Body of pancreas (tissue), 4 donors: ENCODE data around the gene KCNAB1. TPM values are rescaled to one million over a fixed set of nuclear protein-coding genes. Genes with fewer than 3 reads are reported as not detected.
A peak's percentile ranks its signal among the peaks of the same experiment; 100 is the strongest.

Experiments
- ATAC-seq: fragments of 150-250 bp; one replicate; pipeline ENCODE4 v1.9.1; 2016
- DNase-seq, 4 donors: peaks; one replicate each; pipeline ENCODE4 v3.0.0-alpha.2; 2019
- H3K27ac ChIP-seq, 4 donors: fragments of 200-600 bp; sonication (generic); 1 replicate in 3 of 4; 2 replicates in 1 of 4; pipeline versions ENCODE4 v1.5.1 to v1.6.1; 2016 to 2019; ENCODE audit warnings: mild to moderate bottlenecking in 1 of 4, mixed read lengths in 1 of 4, moderate library complexity in 1 of 4
- H3K27me3 ChIP-seq, 2 donors: fragments of 200-600 bp; sonication (generic); one replicate each; pipeline ENCODE4 v1.6.0; 2016; ENCODE audit warnings: mild to moderate bottlenecking in 1 of 2
- H3K36me3 ChIP-seq, 2 donors: fragments of 200-600 bp; sonication (generic); replicated peaks in 1 of 2; 2 replicates each; pipeline ENCODE4 v1.5.1; 2016; ENCODE audit warnings: low read depth in 2 of 2; ENCODE audit not compliant: insufficient read depth in 1 of 2
- H3K4me1 ChIP-seq: fragments of 200-600 bp; sonication (generic); one replicate; pipeline ENCODE4 v1.6.0; 2016
- H3K4me3 ChIP-seq, 2 donors: fragments of 200-600 bp; sonication (generic); 1 replicate in 1 of 2; 2 replicates in 1 of 2; pipeline ENCODE4 v1.5.1; 2016 to 2019
- H3K9me3 ChIP-seq, 3 donors: fragments of 200-600 bp; sonication (generic); 1 replicate in 2 of 3; 2 replicates in 1 of 3; pipeline ENCODE4 v1.5.1; 2016
- POLR2A ChIP-seq, 3 donors: fragments of 450-650 bp; IDR thresholded peaks; one replicate each; pipeline ENCODE4 v1.6.1; 2016; ENCODE audit warnings: antibody characterized with exemption in 3 of 3, mild to moderate bottlenecking in 2 of 3
- whole genome bisulfite sequencing, 2 donors: methylation state at CpG; one replicate each; pipeline ENCODE4 v1.1.5; 2017; 5-methylcytosine and 5-hydroxymethylcytosine counted together
- intact Hi-C: fragments of 100-400 bp; cut with DNase I; formaldehyde crosslinking; loops from one replicate; pipeline ENCODE4 v1.15.1; 2023
- total RNA-seq, 2 donors: library from RNA; depleted of rRNA; stranded (reverse); fragments of >200 nt; gene quantifications; one replicate each; pipeline ENCODE4 v1.1.0, GENCODE V29; 2016
- TF ChIP-seq, protein P1 (sequence below), 7 experiments: fragments of 450-650 bp in 4 of 7; fragments of 200-600 bp in 3 of 7; sonication (generic) in 3 of 7; IDR thresholded peaks; one replicate each; pipeline ENCODE4 v1.5.1; 2016 to 2019; ENCODE audit warnings: antibody characterized with exemption in 7 of 7

The KCNAB1 gene
- total RNA-seq, 2 donors from 2014 or later = 5.2 to 5.3 TPM

DNA sequence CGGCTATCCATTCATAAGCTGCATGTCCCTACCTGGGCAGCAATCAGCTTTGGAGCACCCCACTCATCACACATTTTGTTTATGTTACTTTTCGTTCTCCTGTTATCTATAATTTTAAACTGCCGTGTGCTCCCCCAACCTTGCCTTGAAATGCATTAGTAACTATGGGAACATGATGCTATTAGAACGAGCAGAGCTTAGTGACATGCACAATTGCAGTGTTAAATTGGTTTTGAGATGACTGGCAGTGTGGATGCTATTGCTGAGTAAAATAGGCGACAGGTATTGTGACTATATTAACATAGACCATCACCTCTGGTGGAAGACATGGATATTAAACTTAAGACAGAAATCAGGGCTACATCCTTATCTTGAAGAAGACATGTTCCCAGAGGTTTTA is 191.6 kb downstream of the KCNAB1 start:
- ATAC-seq = no peak
- Histone ChIP-seq H3K27me3 (no peaks in the 10 kb centered on the region), H3K36me3 (no peaks in the 10 kb centered on the region), H3K4me3 (no peak overlapping the region), H3K9me3 (no peaks in the 10 kb centered on the region), H3K27ac (no peak overlapping the region), H3K4me1 (no peaks in the 10 kb centered on the region)
- peak in 1 of 4 donors; percentile 7 for DNase-seq
- WGBS, 2 donors = 50 to 68% methylated on average over 5 of the region's 5 CpGs
- intact Hi-C loops = no loop called here
- TF ChIP-seq POLR2A (IDR thresholded peaks at IDR 0.05) = no peak
- TF ChIP-seq, protein P1, sequence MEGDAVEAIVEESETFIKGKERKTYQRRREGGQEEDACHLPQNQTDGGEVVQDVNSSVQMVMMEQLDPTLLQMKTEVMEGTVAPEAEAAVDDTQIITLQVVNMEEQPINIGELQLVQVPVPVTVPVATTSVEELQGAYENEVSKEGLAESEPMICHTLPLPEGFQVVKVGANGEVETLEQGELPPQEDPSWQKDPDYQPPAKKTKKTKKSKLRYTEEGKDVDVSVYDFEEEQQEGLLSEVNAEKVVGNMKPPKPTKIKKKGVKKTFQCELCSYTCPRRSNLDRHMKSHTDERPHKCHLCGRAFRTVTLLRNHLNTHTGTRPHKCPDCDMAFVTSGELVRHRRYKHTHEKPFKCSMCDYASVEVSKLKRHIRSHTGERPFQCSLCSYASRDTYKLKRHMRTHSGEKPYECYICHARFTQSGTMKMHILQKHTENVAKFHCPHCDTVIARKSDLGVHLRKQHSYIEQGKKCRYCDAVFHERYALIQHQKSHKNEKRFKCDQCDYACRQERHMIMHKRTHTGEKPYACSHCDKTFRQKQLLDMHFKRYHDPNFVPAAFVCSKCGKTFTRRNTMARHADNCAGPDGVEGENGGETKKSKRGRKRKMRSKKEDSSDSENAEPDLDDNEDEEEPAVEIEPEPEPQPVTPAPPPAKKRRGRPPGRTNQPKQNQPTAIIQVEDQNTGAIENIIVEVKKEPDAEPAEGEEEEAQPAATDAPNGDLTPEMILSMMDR (IDR thresholded peaks at IDR 0.05) = no peak

DNA sequence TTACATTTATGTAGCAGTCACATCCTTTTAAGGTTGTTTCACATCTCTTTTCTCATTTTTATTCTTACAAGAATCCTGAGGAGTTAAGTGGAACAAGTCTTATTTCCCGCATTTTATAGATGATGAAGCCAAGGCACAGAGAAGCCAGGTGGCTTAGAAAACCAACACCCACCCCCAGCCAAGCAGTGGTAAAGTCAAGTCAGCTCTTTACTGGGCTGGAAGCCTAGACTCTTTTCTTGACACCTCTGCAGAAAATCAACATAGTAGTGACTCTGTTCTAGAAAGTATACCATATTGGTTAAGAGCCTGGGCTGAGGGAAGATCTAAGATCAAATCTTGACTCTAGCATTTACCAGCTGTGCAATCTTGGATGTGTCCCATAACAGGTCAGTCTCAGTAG is 195.7 kb downstream of the KCNAB1 start:
- H3K9me3 ChIP-seq = no peaks in the 10 kb centered on the region
- intact Hi-C loops = no loop called here
- ATAC-seq (no peak), DNase-seq (no peak)
- H3K4me3 ChIP-seq = no peak overlapping the region
- no peaks in the 10 kb centered on the region for H3K36me3 ChIP-seq
- WGBS, 2 donors = 72 to 87% methylated on average over 1 of the region's 1 CpG
- H3K27me3 ChIP-seq = no peaks in the 10 kb centered on the region
- TF ChIP-seq, protein P1 (IDR thresholded peaks at IDR 0.05) = no peak
- no peak overlapping the region for H3K27ac ChIP-seq
- no peaks in the 10 kb centered on the region for H3K4me1 ChIP-seq

GRCh38 chr3:156317462-156318074 is 197.2 kb downstream of the KCNAB1 start:
- H3K4me3 ChIP-seq = no peak overlapping the region
- H3K27me3 ChIP-seq = no peaks in the 10 kb centered on the region
- H3K9me3 ChIP-seq = no peaks in the 10 kb centered on the region
- no peak overlapping the region for H3K27ac ChIP-seq
- no peaks in the 10 kb centered on the region for H3K36me3 ChIP-seq
- 39 to 59% methylated on average over 4 of the region's 4 CpGs for WGBS, 2 donors
- DNase-seq (no peak), ATAC-seq (no peak)
- TF ChIP-seq POLR2A (IDR thresholded peaks at IDR 0.05) = no peak
- TF ChIP-seq, protein P1 (IDR thresholded peaks at IDR 0.05) = no peak
- no peaks in the 10 kb centered on the region for H3K4me1 ChIP-seq
- intact Hi-C loops = no loop called here

- DNase-seq (no peak), ATAC-seq (no peak)
- intact Hi-C loops = no loop called here
- no peaks in the 10 kb centered on the region for H3K9me3 ChIP-seq
- 42 to 53% methylated on average over 4 of the region's 4 CpGs for WGBS, 2 donors
- H3K4me3 ChIP-seq = no peak overlapping the region
- TF ChIP-seq, protein P1 (IDR thresholded peaks at IDR 0.05) = no peak
- H3K36me3 ChIP-seq = no peaks in the 10 kb centered on the region
- no peaks in the 10 kb centered on the region for H3K4me1 ChIP-seq
- H3K27me3 ChIP-seq = no peaks in the 10 kb centered on the region
- H3K27ac ChIP-seq = no peak overlapping the region
Measured at GRCh38 chr3:156321945-156322344, 201.6 kb downstream of the KCNAB1 start.

DNA sequence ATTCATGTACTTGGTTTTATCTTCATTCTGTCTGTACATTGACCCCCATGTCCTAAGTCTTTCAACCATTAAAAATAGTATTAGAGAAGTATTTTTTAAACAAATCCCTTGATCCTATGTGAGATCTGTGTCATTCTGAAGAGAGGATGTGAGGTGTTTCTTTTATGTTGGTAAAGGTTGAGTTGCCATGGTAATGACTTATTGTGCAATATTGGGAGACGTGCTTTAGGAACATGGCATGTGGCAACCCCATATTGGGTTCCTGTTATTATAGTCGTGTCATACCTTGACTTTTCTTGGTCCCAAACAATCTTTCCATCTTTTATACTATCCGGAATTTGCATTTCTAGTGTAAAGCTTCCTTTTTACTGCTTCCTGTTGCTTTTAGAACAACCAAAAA is 203.1 kb downstream of the KCNAB1 start:
- no peak overlapping the region for H3K4me3 ChIP-seq
- no peaks in the 10 kb centered on the region for H3K4me1 ChIP-seq
- TF ChIP-seq, protein P1 (IDR thresholded peaks at IDR 0.05) = no peak
- TF ChIP-seq POLR2A (IDR thresholded peaks at IDR 0.05) = no peak
- ATAC-seq = no peak
- no peak overlapping the region for H3K27ac ChIP-seq
- 31 to 54% methylated on average over 3 of the region's 3 CpGs for WGBS, 2 donors
- H3K27me3 ChIP-seq = no peaks in the 10 kb centered on the region
- H3K9me3 ChIP-seq = no peaks in the 10 kb centered on the region
- no peaks in the 10 kb centered on the region for H3K36me3 ChIP-seq
- no peak for DNase-seq
- intact Hi-C loops = no loop called here
